ENCODE measurements around the gene NPM1. TPM values are rescaled to one million over a fixed set of nuclear protein-coding genes. Genes with fewer than 3 reads are reported as not detected.

Gene NPM1
- polyA plus RNA-seq, 1 donor, result 946 TPM

DNA sequence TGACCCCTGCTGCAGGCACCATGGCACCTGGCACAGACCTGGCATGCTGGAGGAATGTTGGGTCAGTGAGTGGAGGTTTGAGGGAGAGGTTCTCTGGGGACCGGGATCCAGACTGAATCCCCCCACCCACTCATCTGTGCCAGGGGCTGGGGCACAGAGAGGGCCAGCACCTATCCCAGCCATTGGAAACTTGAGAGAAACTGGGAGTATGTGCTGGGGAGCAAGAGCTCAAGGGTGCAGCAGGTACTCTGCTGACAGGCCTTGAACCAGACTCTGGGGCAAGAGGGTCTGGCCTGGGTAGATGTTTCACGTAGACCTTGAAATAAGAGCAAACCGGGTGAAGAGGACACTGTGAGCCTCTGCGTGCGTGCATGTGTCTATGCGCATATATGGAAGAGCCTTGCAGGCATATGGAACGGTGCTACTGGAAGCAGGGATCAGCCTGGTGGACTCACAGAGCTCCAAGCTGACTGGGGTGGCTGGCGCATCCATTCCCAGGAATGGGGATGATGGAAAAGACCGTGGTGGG, 40.6 kb downstream of the NPM1 start:
- DNase-seq (ENCODE audit: low read depth), result no peak

DNA sequence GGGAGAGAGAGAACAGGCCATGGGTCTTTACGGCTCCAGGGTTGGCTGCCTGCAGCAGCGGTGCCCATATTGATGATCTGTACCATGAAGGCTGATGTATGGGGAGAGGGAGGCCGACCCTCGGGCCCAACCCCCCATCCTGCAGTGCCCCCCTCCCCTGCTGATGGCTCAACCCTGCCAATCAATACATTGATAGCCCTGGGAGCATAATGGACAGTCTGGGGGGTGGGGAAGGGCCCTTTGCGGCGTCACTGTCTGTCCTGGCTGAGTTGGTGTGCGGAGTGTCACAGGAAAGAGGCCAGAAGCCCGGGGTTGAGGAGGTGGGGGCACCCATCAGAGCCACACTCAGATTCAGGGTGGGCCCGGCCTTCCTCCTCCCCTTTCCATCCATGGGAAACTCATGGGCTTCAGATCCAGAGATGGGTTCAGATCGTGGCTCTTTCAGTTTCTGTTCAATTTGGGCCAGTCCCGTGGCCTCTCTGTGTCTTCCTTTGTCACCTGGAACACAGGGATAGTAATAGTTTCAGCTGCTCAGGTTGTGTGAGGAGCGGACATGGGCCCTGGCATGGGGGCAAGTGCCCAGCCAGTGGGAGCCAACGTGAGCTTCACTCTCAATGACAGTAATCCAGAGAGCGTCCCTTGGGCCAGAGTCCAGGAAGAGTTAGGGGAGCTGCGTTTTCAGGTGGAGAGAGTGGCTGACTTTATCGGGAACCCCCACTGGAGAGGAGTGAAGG, 41.3 kb downstream of the NPM1 start:
- DNase-seq (ENCODE audit: low read depth), result no peak

DNA sequence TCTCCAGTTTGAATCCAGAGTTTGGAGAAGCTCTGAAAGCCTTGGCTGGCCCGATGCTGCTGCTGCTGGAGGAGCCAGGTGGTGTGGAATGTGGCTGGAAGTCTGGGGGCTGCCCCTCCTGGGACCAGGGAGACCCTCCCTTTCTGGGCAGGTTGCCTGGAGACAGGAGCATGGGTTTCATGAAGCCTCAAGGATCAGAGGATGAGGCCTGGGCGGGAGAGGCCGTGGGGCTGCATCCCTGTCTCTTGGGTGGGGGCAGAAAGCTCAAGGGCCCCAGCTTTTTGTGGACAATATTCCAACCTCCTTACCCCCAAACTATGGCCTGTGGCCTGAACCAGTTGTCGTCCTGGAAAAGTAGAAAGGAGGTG, 41.9 kb downstream of the NPM1 start:
- no peak for DNase-seq (ENCODE audit: low read depth)

DNA sequence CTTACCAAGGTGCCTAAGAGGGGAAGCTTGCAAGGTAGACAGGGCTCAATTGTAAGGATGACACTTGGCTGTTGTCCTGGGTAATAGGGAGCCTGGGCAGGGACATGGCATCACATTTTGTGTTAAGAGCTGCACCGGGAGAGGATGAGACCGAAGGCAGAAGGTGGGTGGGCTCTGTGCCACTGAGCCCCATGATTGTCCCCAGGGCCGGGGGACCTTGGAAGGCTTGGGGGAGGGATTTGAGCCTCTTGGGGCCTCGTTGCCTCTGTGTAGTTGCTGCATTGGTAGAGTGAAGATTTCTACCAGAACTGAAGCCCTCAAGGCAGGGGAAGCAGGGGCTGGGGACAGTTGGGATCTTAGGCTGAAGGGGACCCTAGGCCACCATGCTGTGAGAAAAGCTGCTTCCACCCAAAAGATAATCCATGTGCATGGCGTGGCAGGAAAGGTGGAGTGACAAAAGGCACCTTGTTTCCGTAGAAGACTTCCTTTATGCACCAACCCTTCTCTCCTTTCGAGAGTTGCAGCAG, 43.7 kb downstream of the NPM1 start:
- DNase-seq (ENCODE audit: low read depth), result no peak

DNA sequence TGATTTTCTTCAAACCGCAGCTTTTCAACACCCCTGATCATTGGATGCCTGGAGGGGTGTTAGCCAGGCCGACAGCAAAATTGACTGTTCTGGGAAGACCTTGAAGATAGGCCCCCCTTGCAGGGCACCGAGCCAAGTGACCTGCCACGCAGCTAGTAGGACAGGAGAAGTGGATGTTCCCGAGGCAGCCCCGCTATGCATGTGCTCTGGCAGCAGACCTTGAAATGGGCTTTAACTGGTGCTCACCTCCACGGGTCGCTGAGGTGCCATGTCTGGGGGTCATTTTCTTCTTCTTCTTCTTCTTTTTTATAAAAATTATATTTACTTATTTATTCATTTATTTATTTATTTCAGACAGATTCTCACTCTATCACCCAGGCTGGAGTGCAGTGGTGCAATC, 44.4 kb downstream of the NPM1 start:
- DNase-seq (ENCODE audit: low read depth), result no peak

DNA sequence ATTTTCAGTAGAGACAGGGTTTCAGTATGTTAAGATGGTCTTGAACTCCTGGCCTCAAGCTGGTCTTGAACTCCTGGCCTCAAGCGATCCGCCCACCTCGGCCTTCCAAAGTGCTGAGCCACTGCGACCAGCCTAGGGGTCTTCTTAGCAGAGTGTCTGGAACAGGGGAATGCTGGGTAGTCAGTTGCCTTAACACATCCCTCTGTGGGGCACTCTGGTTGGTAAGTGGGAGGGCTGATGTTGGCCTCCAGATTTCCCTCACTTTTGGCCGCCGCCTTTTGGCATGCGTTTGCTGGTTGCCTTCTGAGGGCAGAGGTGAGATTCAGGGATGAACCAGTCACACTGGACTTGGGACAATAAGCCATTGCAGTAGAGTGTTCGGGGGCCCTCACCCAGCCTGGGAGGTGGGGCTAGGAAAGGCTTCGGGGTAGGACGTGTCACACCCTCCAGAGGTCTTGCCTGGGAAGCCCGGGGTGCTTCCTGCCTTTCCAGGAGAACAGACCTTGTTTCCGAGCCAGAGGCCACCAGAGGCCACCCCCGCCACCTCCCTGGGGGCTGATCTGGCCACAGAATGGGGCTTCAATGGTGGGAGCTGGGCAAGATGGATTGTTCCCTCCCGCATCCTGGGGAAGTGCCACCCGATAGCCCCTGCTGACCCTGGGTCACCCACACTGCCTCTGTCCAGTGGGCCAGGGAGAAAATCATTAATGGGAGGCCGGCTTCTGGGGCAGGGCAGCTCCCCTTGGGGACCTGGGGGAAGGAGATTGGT, 45.1 kb downstream of the NPM1 start:
- DNase-seq (ENCODE audit: low read depth), result no peak

DNA sequence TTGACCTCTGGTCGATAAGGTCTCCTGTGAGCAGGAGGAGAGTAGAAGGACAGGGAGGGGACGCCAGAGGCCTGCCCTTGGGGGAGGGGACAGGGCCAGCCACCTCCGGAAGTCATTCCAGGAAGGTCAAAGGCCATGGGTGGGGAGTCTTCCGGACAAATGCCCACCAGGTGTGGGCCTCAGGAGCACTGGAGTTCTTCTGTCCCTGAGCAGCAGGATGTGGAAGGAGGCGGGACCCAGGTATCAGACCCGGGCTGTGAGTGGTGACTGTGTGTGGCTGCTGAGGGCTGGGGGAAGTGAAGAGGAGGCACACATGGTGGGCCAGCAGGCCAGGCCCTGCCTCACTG, 45.7 kb downstream of the NPM1 start:
- no peak for DNase-seq (ENCODE audit: low read depth)

DNA sequence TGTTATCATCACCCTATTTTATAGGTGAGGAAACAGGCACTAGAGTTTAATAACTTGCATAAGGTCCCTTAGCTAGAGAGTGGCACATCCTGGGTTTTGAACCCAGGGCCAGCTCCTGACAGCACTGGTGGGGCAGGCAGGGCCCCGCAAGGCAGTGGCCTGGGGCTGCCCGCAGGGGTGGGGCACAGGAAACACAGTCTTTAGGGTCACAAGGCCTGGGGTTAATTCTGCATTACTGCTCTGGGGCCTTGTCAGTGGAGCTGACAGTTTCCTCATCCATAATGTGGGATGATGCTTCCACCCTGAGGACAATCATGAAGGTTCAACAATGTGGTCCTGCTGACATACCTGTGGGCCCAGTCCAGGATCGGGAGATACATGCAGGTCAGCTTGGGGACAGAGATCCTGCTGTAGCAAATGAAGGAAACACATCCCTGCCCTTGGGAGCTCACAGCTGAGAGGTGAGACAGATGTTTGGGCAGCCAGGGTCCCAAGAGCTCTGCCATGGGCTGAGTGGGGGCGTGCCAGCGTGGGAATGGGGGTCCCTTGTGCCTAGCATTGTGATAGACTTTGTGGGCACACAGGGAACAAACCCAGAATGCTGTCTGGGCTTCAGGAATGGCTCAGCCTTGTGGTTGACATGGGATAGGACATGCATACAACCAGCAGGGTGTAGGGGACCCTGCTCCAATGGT, 46.5 kb downstream of the NPM1 start:
- DNase-seq (ENCODE audit: low read depth), result no peak

DNA sequence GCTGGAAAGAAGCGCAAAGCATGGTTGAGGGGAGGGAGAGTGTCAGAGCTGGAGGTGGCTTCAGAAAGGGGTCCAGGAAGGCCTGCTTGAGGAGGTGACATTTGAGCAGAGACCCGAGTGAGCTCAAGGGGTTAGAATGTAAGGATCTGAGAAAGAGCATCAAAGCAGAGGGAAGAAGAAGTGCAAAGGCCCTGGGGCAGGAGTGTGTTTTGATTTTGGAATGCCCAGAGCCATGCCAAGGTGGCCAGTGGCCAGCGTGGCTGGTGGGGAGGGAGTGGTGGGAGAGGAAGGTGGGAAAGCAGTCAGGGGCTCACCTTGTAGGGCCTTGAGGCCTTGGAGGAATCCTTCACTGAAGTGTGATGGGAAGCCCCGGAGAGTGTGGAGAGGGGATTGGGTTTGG, 47.2 kb downstream of the NPM1 start:
- DNase-seq (ENCODE audit: low read depth), result no peak

DNA sequence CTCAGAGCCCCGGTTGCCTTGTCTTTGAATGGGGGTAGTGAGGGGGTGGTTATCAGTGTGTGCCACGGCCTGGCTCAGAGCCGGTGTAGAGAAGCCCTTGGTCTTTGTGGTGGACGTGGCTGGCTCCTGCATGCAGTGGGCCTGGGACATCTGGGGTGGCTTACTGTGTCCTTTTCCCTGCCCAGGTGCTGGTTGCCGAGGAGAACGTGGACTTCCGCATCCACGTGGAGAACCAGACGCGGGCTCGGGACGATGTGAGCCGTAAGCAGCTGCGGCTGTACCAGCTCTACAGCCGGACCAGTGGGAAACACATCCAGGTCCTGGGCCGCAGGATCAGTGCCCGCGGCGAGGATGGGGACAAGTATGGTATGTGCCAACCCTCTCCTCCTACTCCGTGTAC, 48.3 kb downstream of the NPM1 start:
- DNase-seq (ENCODE audit: low read depth), result no peak

DNA sequence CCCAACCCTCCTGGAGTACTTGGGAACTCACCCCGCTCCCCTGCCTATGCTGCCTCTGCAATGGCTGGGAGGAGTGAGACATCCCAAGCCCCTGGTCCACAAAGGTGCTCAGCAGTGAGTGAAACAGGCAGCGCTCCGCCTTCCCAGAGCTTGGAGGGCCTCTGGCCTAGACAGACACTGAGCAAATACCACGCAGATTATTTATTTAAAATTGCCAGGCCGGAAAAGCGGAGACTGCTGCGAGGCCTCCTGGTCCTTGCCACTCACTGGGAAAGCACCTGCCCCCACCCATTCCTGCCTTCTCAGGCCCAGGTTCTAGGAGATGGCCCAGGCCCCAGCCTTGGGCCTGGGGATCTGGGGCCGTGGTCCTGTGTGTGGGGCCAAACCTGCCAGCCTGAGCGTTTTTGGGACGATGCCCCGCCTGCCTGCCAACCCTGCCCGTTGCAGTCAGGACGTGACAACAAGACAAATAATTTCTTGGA, 49.2 kb downstream of the NPM1 start:
- no peak for DNase-seq (ENCODE audit: low read depth)

DNA sequence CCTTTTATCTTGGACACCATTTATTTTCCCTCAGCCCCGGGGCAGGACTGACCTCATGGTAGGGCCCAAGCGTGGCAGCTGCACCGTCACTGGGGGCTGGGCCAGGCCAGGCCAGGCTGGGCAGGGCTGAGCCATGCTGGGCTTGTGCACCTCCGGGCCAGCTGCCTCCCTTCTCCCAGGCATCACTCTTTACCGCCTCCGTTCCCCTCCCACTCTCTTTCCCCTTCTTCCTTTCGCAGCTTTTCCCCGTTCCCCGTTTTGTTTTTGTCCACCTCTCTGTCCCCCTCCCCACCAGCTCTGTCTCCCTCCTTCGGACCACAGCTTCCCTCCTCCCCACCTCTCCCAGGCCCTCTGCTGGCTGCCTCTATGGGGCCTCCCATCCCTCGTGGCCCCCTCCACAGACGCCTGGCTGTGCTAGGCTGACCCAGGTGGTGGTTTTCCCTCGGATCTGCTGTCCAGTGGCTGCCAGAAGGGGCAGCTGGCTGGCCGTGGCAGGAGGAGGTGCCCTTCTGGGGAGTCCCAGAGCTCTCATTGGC, 49.7 kb downstream of the NPM1 start:
- DNase-seq (ENCODE audit: low read depth), result no peak

DNA sequence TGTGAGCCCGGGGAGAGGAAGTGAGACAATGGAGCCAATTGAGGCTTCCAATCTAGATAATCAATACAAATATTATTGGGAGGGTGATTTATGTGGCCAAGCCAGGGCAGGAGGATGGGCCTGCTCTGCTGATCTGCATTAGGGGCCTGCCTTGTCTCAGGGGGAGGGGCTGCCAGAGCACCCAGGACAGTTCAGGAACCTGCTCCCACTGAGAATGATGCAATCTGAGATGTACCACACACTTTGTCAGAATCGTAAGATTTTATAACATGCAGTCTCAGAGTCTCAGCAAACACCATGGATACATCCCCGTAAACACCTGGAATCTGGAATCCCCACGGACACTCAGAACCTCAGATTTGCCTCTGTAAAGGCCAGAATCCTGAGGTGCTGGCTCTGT, 51.1 kb downstream of the NPM1 start:
- DNase-seq (ENCODE audit: low read depth), result no peak

DNA sequence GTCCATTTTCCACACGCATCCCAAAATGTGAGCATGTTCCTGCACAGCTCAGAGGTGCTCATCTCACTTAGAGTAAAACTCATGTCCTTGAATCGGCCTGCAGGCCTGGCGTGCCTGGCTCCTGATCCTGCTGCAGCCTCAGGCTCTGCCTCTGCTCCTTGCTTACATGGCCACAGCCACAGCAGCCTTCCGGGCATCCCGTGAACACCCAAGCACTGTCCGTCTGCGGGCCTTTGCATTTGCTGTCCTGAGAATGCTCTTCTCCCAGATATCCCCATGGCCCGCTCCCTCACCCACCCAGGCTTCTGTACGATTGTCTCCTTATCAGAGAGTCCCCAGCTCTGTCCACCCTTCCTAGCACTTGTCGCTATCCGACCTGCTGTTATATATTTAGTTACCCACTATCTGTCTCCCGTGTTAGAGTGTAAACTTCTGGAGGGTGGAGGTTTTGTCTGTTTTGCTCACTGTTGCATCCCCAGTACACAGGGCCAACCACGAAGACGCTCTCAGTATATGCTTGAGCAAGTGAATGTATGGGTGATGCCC, 53.7 kb downstream of the NPM1 start:
- no peak for DNase-seq (ENCODE audit: low read depth)

DNA sequence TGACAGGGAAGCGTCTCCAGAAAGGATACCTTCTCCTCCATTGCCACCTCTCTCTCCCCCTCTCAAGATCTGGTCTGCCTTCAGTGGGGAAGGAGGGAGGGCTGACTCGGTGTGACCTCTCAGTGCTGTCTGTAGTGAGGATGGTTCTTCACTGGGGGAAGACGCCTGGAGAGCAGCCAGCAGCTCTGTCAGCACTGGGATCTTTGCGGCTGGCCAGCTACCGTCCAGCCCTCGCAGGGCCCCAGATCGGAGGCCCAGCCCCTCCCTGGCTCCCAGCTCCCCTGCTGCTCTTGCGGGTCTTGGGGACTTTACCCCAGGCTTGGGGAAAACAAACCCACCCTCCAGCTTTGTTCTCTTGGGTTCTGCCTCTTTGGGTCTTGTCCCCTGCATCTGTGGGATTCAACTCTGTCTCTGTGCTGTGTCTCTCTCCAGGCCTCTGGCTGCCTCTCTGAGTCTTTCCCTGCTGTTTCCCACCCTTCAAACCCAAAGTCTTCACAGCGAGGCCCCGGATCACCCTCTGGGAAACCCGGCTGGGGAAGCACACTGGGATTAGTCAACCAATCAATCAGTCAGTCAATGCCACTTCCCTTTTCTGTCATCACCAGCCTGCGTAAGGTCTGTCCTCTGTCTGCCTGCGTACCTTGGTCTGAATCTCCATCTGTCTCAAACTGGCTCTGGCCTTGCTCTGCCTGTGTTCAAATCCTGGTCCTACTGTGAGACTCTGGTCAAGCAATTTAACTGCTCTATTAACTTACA, 54.8 kb downstream of the NPM1 start:
- no peak for DNase-seq (ENCODE audit: low read depth)

DNA sequence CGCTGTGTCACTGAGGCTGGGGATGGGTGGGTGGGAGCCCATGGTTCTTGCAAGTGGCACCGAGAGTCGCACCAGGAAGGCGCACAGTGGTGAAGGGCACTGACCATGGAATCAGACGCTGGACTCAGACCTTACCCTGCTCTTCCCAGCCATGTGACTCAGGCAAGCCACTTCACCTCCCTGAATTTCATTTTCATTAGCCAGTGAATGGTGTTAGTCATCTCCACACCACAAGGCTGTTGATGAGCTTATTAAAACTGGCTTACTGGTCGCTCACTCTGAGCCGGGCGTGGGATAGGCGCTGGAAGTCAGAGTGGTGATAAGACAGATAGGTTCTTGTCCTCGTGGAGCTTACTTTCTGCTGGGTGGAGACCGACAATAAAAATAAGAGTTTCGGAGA, 56.9 kb downstream of the NPM1 start:
- DNase-seq (ENCODE audit: low read depth), result no peak

DNA sequence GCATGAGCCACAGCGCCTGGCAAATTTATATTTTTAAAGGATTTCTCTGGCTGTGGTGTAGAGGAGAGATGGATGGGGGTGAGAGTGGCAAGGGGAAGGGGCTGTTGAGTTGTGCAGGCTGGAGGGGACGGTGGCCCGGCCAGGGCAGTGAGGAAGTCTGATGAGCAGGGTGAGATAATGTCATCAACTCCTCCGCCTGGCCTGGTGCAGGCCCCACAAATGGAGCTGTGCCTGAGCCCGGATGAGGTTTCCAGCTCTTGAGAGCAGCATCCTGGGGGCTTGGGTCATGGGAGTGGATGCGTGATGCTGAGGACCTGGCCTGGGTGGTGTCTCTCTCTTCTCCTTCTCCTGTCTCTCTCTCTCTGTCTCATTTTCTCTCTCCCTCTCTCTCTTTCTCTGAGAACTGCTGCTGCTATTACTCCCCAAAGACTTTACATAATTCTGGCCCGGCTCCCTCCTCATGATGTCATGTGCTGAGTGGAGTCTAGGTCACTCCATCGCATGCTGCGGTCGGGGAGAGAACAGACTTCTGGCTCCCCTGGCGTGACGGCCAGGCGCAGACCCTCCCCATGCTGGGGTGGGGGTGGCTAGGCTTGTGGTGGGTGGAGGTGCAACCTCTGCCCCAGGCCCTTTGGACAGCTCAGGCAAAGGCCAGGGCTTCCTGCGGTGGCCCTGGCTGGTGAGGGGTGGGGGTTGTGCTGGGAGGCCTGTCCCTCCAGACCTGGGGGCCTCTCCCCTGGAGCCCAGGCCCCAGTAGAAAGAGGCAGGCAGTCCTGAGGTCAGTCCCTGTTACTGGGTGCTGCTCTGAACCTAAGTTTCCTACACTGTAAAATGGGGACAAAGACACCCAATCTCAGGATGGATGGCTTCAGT, 58.2 kb downstream of the NPM1 start:
- DNase-seq (ENCODE audit: low read depth), result peak; percentile 80

DNA sequence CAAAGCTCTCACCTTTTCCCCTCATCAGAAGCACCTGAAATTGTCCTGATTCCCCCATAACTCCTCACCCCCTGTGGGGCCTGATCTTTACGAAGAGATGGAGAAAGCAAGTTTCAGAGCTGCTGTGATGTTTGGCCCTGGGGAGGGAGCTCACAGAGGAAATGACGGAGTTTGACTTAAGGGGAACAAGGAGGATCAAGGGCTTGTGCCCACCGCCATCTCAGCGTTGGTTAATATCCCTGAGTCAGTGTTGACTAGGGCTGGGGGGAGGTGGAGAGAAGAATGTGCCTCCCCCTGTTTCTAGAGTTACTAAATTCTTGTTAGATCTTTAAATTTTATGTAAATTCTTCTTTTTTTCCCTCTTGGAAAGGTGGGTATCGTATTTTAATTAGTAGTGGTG, 59.6 kb downstream of the NPM1 start:
- DNase-seq (ENCODE audit: low read depth), result no peak

DNA sequence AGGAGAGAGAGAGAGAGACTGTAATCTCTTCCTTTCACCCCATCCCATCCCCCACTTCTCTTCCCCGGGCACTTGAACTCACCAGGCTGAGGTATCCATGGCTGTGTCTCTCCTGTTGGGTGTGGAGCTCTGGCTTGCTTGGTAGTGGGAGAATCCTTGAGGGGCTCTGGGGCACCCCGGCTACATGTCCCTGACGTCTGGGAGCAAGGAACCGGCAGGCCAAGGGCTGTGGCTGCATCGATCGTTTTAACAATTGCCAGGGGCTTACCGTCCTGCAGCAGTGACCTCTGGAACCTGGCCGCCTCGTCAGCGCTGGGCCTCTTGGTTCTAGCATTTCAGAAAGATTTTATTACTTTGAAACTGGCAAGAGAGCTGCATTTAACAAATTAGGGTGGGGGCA, 61.8 kb downstream of the NPM1 start:
- no peak for DNase-seq (ENCODE audit: low read depth)
